ENCODE data around the gene JCAD. TPM values are rescaled to one million over a fixed set of nuclear protein-coding genes. Genes with fewer than 3 reads are reported as not detected.
"Not testable (repeated sequence)": the region's sequence is repeated elsewhere in the genome, so short reads cannot be mapped to it uniquely, and the experiment has no call there.

JCAD gene
- total RNA-seq, 2 donors from 2014 or later: 40.8 to 52.2 TPM

DNA sequence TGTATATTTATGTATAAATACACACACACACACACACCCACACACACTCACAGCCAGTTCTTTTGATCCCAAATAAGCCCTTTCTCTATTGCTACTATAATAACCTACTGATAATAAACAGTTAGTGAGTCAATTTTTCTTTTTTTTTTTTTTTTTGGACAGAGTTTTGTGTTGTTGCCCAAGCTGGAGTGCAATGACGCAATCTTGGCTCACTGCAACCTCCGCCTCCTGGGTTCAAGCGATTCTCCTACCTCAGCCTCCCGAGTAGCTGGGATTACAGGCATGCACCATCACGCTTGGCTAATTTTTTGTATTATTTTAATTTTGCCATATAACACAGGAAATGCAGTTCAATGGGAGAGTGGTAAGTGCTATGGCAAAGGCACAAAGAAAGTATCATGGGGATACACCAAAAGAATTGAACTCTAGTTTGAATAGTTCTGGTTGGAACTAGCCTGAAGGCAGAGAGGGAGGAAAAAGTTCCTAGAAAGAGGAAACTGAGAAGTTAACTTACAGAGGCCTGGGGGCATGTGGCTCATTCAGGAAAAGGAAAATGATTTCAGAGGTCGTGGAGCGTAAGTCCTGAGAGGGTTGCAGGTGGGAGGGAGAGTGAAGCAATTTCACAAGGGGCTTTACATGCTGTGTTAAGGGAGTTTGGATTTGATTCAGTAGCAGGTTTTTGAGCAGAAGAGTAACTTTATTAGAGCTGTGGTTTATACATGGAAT is 44.4 kb upstream of the JCAD start:
- H3K9me3 ChIP-seq (ENCODE audit: control insufficient read depth, low read length): no peaks in the 10 kb centered on the region
- H3K27ac Mint-ChIP-seq: no peak overlapping the region
- no peaks in the 10 kb centered on the region for H3K4me1 ChIP-seq (ENCODE audit: control insufficient read depth, insufficient read depth, low read length)
- H3K27me3 ChIP-seq (ENCODE audit: control insufficient read depth, insufficient read depth, low read length, poor library complexity, severe bottlenecking): no peaks in the 10 kb centered on the region
- no peaks in the 10 kb centered on the region for H3K36me3 ChIP-seq (ENCODE audit: control insufficient read depth, insufficient read depth, low read length)
- H3K9ac ChIP-seq (ENCODE audit: extremely low read depth, low read length, poor library complexity, severe bottlenecking): no peak overlapping the region
- peaks cover 7% of the 10 kb centered on the region for H3K4me1 Mint-ChIP-seq
- no peak overlapping the region for H3K4me3 ChIP-seq (ENCODE audit: low read length)
- H3K27me3 Mint-ChIP-seq (ENCODE audit: insufficient read depth): peaks cover 11% of the 10 kb centered on the region
- WGBS, 2 experiments (ENCODE audit: insufficient coverage in 1 of 2, insufficient read length in 1 of 2): 95% methylated on average over 6 of the region's 7 CpGs; no CpG with 5 or more reads in 1 of the 2 experiments
- no peak for TF ChIP-seq CTCF (conservative IDR thresholded peaks at IDR 0.05)
- no peaks in the 10 kb centered on the region for H3K9me3 Mint-ChIP-seq
- DNase-seq: no peak
- H3K4me3 Mint-ChIP-seq: no peak overlapping the region
- no peak overlapping the region for H3K27ac ChIP-seq (ENCODE audit: low read depth, low read length)
- no peaks in the 10 kb centered on the region for H3K36me3 Mint-ChIP-seq (ENCODE audit: low read depth)

- WGBS, 2 experiments (ENCODE audit: insufficient coverage in 1 of 2, insufficient read length in 1 of 2): 94 to 97% methylated on average over 6 to 7 of the region's 7 CpGs
- H3K4me3 ChIP-seq (ENCODE audit: low read length); H3K9me3 ChIP-seq (ENCODE audit: control insufficient read depth, low read length); H3K27ac ChIP-seq (ENCODE audit: low read depth, low read length); H3K36me3 Mint-ChIP-seq (ENCODE audit: low read depth); H3K4me1 Mint-ChIP-seq; H3K27ac Mint-ChIP-seq; H3K9ac ChIP-seq (ENCODE audit: extremely low read depth, low read length, poor library complexity, severe bottlenecking); H3K9me3 Mint-ChIP-seq; H3K27me3 ChIP-seq (ENCODE audit: control insufficient read depth, insufficient read depth, low read length, poor library complexity, severe bottlenecking); DNase-seq; H3K36me3 ChIP-seq (ENCODE audit: control insufficient read depth, insufficient read depth, low read length); H3K4me1 ChIP-seq (ENCODE audit: control insufficient read depth, insufficient read depth, low read length); H3K4me3 Mint-ChIP-seq: not testable (repeated sequence)
- H3K27me3 Mint-ChIP-seq (ENCODE audit: insufficient read depth): peaks cover 24% of the 10 kb centered on the region
Observed at GRCh38 chr10:30099706-30100105, 40.3 kb upstream of the JCAD start.

DNA sequence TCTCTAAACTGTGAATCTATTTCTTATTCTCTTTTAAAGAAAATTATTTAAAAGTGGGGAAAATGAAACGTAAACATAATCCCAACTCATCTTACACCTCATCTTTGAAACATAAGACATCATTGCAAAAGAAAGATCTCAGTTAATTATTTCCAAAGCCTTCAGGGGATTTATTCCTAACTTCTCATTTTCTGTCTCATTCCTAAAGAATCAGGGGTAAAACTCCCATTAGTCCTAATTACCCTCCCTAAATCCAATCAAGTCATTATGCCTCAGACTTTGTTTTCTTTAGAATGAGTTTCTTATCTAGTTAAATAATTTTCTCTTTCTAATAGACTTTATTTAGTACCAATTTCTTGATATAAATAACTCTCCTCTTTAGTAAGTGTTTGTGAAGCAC is 39.7 kb upstream of the JCAD start:
- no peak overlapping the region for H3K27ac Mint-ChIP-seq
- DNase-seq: no peak
- no peaks in the 10 kb centered on the region for H3K36me3 ChIP-seq (ENCODE audit: control insufficient read depth, insufficient read depth, low read length)
- no peaks in the 10 kb centered on the region for H3K4me1 ChIP-seq (ENCODE audit: control insufficient read depth, insufficient read depth, low read length)
- H3K27ac ChIP-seq (ENCODE audit: low read depth, low read length): no peak overlapping the region
- no peak overlapping the region for H3K4me3 Mint-ChIP-seq
- peaks cover 8% of the 10 kb centered on the region for H3K27me3 ChIP-seq (ENCODE audit: control insufficient read depth, insufficient read depth, low read length, poor library complexity, severe bottlenecking)
- no peaks in the 10 kb centered on the region for H3K36me3 Mint-ChIP-seq (ENCODE audit: low read depth)
- H3K9me3 ChIP-seq (ENCODE audit: control insufficient read depth, low read length): no peaks in the 10 kb centered on the region
- 92 to 100% methylated on average over 1 of the region's 1 CpG for WGBS, 2 experiments (ENCODE audit: insufficient coverage in 1 of 2, insufficient read length in 1 of 2)
- peaks cover 26% of the 10 kb centered on the region for H3K27me3 Mint-ChIP-seq (ENCODE audit: insufficient read depth)
- no peak for TF ChIP-seq CTCF (conservative IDR thresholded peaks at IDR 0.05)
- no peak overlapping the region for H3K9ac ChIP-seq (ENCODE audit: extremely low read depth, low read length, poor library complexity, severe bottlenecking)
- no peak overlapping the region for H3K4me3 ChIP-seq (ENCODE audit: low read length)
- no peaks in the 10 kb centered on the region for H3K9me3 Mint-ChIP-seq
- peaks cover 10% of the 10 kb centered on the region for H3K4me1 Mint-ChIP-seq

DNA sequence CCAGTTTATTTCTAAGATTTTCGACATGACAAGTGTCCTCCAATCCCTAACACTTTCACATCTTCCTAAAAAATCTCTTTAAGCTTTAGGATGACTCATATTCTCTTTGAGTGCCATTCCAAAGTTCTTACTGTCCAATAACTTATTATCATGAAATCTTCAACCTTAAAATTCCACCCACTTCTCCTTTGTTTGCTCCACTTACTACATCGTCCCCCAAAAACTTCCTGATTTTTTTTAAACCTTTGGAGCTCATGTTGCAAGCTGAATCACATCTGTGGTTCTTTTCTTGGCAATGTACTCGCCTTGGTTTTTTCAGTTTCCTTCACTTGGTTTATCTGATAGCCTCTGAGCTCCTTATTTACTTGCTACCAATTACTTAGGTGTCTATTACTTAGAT is 39.2 kb upstream of the JCAD start:
- Histone ChIP-seq H3K4me1 (ENCODE audit: control insufficient read depth, insufficient read depth, low read length) (no peaks in the 10 kb centered on the region), H3K27me3 (ENCODE audit: control insufficient read depth, insufficient read depth, low read length, poor library complexity, severe bottlenecking) (peaks cover 8% of the 10 kb centered on the region), H3K9me3 (ENCODE audit: control insufficient read depth, low read length) (no peaks in the 10 kb centered on the region), H3K27ac (ENCODE audit: low read depth, low read length) (no peak overlapping the region), H3K4me3 (ENCODE audit: low read length) (no peak overlapping the region), H3K9ac (ENCODE audit: extremely low read depth, low read length, poor library complexity, severe bottlenecking) (no peak overlapping the region), H3K36me3 (ENCODE audit: control insufficient read depth, insufficient read depth, low read length) (no peaks in the 10 kb centered on the region)
- no peaks in the 10 kb centered on the region for H3K9me3 Mint-ChIP-seq
- no peak for DNase-seq
- no peak for TF ChIP-seq CTCF (conservative IDR thresholded peaks at IDR 0.05)
- H3K4me3 Mint-ChIP-seq: no peak overlapping the region
- peaks cover 13% of the 10 kb centered on the region for H3K4me1 Mint-ChIP-seq
- no peak overlapping the region for H3K27ac Mint-ChIP-seq
- H3K36me3 Mint-ChIP-seq (ENCODE audit: low read depth): no peaks in the 10 kb centered on the region
- peaks cover 27% of the 10 kb centered on the region for H3K27me3 Mint-ChIP-seq (ENCODE audit: insufficient read depth)
- WGBS, 2 experiments (ENCODE audit: insufficient coverage in 1 of 2, insufficient read length in 1 of 2): 90 to 100% methylated on average over 3 of the region's 3 CpGs
